Measurements from ENCODE around the gene SAMD11. TPM values are rescaled to one million over a fixed set of nuclear protein-coding genes. Genes with fewer than 3 reads are reported as not detected.
"Not testable (repeated sequence)": the region's sequence is repeated elsewhere in the genome, so short reads cannot be mapped to it uniquely, and the experiment has no call there.

Gene SAMD11
- total and polyA plus RNA-seq, 5 donors from 2014 or later = 0.14 to 0.31 TPM; not detected in 3

GRCh38 chr1:888297-888696 lies 35.4 kb upstream of the SAMD11 start:
- no peak overlapping the region for H3K4me3 Mint-ChIP-seq
- no peak for DNase-seq
- H3K4me3 ChIP-seq (ENCODE audit: low read depth, low read length) = no peak overlapping the region
- ATAC-seq (ENCODE audit: low read depth in 2 of 2) = no peak
- peaks cover 21% of the 10 kb centered on the region for H3K27me3 Mint-ChIP-seq
- H3K27ac Mint-ChIP-seq = no peak overlapping the region
- H3K9me3 ChIP-seq (ENCODE audit: control insufficient read depth in 2 of 2, low read length in 2 of 2) = no peaks in the 10 kb centered on the region
- H3K4me1 ChIP-seq (ENCODE audit: control insufficient read depth, insufficient read depth, low read length, poor library complexity, severe bottlenecking) = no peaks in the 10 kb centered on the region
- no peaks in the 10 kb centered on the region for H3K36me3 Mint-ChIP-seq
- H3K4me1 Mint-ChIP-seq = peaks cover 0 to 3% (median 0%) of the 10 kb centered on the region in 4 donors
- no peaks in the 10 kb centered on the region for H3K36me3 ChIP-seq (ENCODE audit: control insufficient read depth, insufficient read depth, low read length)
- peaks cover 0 to 3% (median 0%) of the 10 kb centered on the region in 7 donors for H3K9me3 Mint-ChIP-seq
- H3K27ac ChIP-seq (ENCODE audit: insufficient read depth, low read length, poor library complexity, severe bottlenecking) = no peak overlapping the region
- H3K27me3 ChIP-seq (ENCODE audit: control insufficient read depth, insufficient read depth, low read length) = peaks cover 2% of the 10 kb centered on the region

GRCh38 chr1:889774-890173 lies 33.9 kb upstream of the SAMD11 start:
- not testable (repeated sequence) for H3K9me3 ChIP-seq (ENCODE audit: control insufficient read depth in 2 of 2, low read length in 2 of 2); H3K36me3 Mint-ChIP-seq; ATAC-seq (ENCODE audit: low read depth in 2 of 2); DNase-seq; H3K4me1 Mint-ChIP-seq; H3K36me3 ChIP-seq (ENCODE audit: control insufficient read depth, insufficient read depth, low read length); H3K4me1 ChIP-seq (ENCODE audit: control insufficient read depth, insufficient read depth, low read length, poor library complexity, severe bottlenecking); H3K27ac ChIP-seq (ENCODE audit: insufficient read depth, low read length, poor library complexity, severe bottlenecking); H3K27me3 Mint-ChIP-seq; H3K27ac Mint-ChIP-seq; H3K4me3 Mint-ChIP-seq; H3K4me3 ChIP-seq (ENCODE audit: low read depth, low read length); H3K27me3 ChIP-seq (ENCODE audit: control insufficient read depth, insufficient read depth, low read length); H3K9me3 Mint-ChIP-seq

GRCh38 chr1:890234-890633 lies 33.5 kb upstream of the SAMD11 start:
- H3K27ac Mint-ChIP-seq; H3K4me3 ChIP-seq (ENCODE audit: low read depth, low read length); H3K9me3 Mint-ChIP-seq; H3K27ac ChIP-seq (ENCODE audit: insufficient read depth, low read length, poor library complexity, severe bottlenecking); H3K4me3 Mint-ChIP-seq; H3K9me3 ChIP-seq (ENCODE audit: control insufficient read depth in 2 of 2, low read length in 2 of 2); H3K36me3 Mint-ChIP-seq; ATAC-seq (ENCODE audit: low read depth in 2 of 2); H3K4me1 ChIP-seq (ENCODE audit: control insufficient read depth, insufficient read depth, low read length, poor library complexity, severe bottlenecking); H3K36me3 ChIP-seq (ENCODE audit: control insufficient read depth, insufficient read depth, low read length); DNase-seq; H3K27me3 Mint-ChIP-seq; H3K4me1 Mint-ChIP-seq; H3K27me3 ChIP-seq (ENCODE audit: control insufficient read depth, insufficient read depth, low read length): not testable (repeated sequence)

GRCh38 chr1:890661-891060 lies 33.1 kb upstream of the SAMD11 start:
- Histone ChIP-seq H3K4me1 (ENCODE audit: control insufficient read depth, insufficient read depth, low read length, poor library complexity, severe bottlenecking) (no peaks in the 10 kb centered on the region), H3K9me3 (ENCODE audit: control insufficient read depth in 2 of 2, low read length in 2 of 2) (no peaks in the 10 kb centered on the region), H3K36me3 (ENCODE audit: control insufficient read depth, insufficient read depth, low read length) (no peaks in the 10 kb centered on the region), H3K27ac (ENCODE audit: insufficient read depth, low read length, poor library complexity, severe bottlenecking) (no peak overlapping the region), H3K4me3 (ENCODE audit: low read depth, low read length) (no peak overlapping the region), H3K27me3 (ENCODE audit: control insufficient read depth, insufficient read depth, low read length) (no peaks in the 10 kb centered on the region)
- no peaks in the 10 kb centered on the region for H3K36me3 Mint-ChIP-seq
- peaks cover 0 to 3% (median 0%) of the 10 kb centered on the region in 4 donors for H3K4me1 Mint-ChIP-seq
- peaks cover 0 to 3% (median 0%) of the 10 kb centered on the region in 7 donors for H3K9me3 Mint-ChIP-seq
- no peak overlapping the region for H3K27ac Mint-ChIP-seq
- peaks cover 9% of the 10 kb centered on the region for H3K27me3 Mint-ChIP-seq
- DNase-seq (no peak), ATAC-seq (ENCODE audit: low read depth in 2 of 2) (no peak)
- H3K4me3 Mint-ChIP-seq = no peak overlapping the region

- Histone ChIP-seq H3K4me1 (ENCODE audit: control insufficient read depth, insufficient read depth, low read length, poor library complexity, severe bottlenecking) (peaks cover 9% of the 10 kb centered on the region), H3K36me3 (ENCODE audit: control insufficient read depth, insufficient read depth, low read length) (no peaks in the 10 kb centered on the region), H3K27me3 (ENCODE audit: control insufficient read depth, insufficient read depth, low read length) (peaks cover 6% of the 10 kb centered on the region), H3K9me3 (ENCODE audit: control insufficient read depth in 2 of 2, low read length in 2 of 2) (peaks cover 0 to 9% of the 10 kb centered on the region in 2 experiments), H3K4me3 (ENCODE audit: low read depth, low read length) (no peak overlapping the region), H3K27ac (ENCODE audit: insufficient read depth, low read length, poor library complexity, severe bottlenecking) (no peak overlapping the region)
- Mint-ChIP-seq H3K36me3 (peaks cover 5% of the 10 kb centered on the region), H3K27ac (no peak overlapping the region), H3K27me3 (peaks cover 44% of the 10 kb centered on the region), H3K4me3 (no peak overlapping the region), H3K9me3 (peaks cover 0 to 9% (median 0%) of the 10 kb centered on the region in 7 donors), H3K4me1 (peaks cover 0 to 15% (median 6%) of the 10 kb centered on the region in 4 donors)
- ATAC-seq (ENCODE audit: low read depth in 2 of 2) = no peak
- DNase-seq = no peak
Measured at GRCh38 chr1:897226-897625, 26.5 kb upstream of the SAMD11 start.

GRCh38 chr1:897951-898350 lies 25.8 kb upstream of the SAMD11 start:
- H3K9me3 ChIP-seq (ENCODE audit: control insufficient read depth in 2 of 2, low read length in 2 of 2); H3K36me3 Mint-ChIP-seq; ATAC-seq (ENCODE audit: low read depth in 2 of 2); H3K27ac ChIP-seq (ENCODE audit: insufficient read depth, low read length, poor library complexity, severe bottlenecking); DNase-seq; H3K27ac Mint-ChIP-seq; H3K36me3 ChIP-seq (ENCODE audit: control insufficient read depth, insufficient read depth, low read length); H3K27me3 ChIP-seq (ENCODE audit: control insufficient read depth, insufficient read depth, low read length); H3K9me3 Mint-ChIP-seq; H3K4me3 ChIP-seq (ENCODE audit: low read depth, low read length); H3K4me1 ChIP-seq (ENCODE audit: control insufficient read depth, insufficient read depth, low read length, poor library complexity, severe bottlenecking): not testable (repeated sequence)
- H3K4me3 Mint-ChIP-seq = peak overlapping the region in 2 of 4 donors; percentile 28 to 77
- H3K27me3 Mint-ChIP-seq = peaks cover 44% of the 10 kb centered on the region
- peaks cover 0 to 15% (median 6%) of the 10 kb centered on the region in 4 donors for H3K4me1 Mint-ChIP-seq

GRCh38 chr1:899636-900317 lies 23.9 kb upstream of the SAMD11 start:
- H3K4me3 ChIP-seq (ENCODE audit: low read depth, low read length) = no peak overlapping the region
- peaks cover 5% of the 10 kb centered on the region for H3K36me3 Mint-ChIP-seq
- peaks cover 10% of the 10 kb centered on the region for H3K4me1 ChIP-seq (ENCODE audit: control insufficient read depth, insufficient read depth, low read length, poor library complexity, severe bottlenecking)
- H3K9me3 ChIP-seq (ENCODE audit: control insufficient read depth in 2 of 2, low read length in 2 of 2) = peaks cover 0 to 9% of the 10 kb centered on the region in 2 experiments
- peaks cover 45% of the 10 kb centered on the region for H3K27me3 Mint-ChIP-seq
- H3K27ac ChIP-seq (ENCODE audit: insufficient read depth, low read length, poor library complexity, severe bottlenecking) = no peak overlapping the region
- ATAC-seq (ENCODE audit: low read depth in 2 of 2) (no peak), DNase-seq (no peak)
- H3K27me3 ChIP-seq (ENCODE audit: control insufficient read depth, insufficient read depth, low read length) = peaks cover 6% of the 10 kb centered on the region
- no peak overlapping the region for H3K27ac Mint-ChIP-seq
- H3K4me1 Mint-ChIP-seq = peaks cover 0 to 18% (median 8%) of the 10 kb centered on the region in 4 donors
- H3K4me3 Mint-ChIP-seq = no peak overlapping the region
- peaks cover 0 to 9% (median 0%) of the 10 kb centered on the region in 7 donors for H3K9me3 Mint-ChIP-seq
- H3K36me3 ChIP-seq (ENCODE audit: control insufficient read depth, insufficient read depth, low read length) = no peaks in the 10 kb centered on the region
